ENCODE data around the gene STK10.

- TF ChIP-seq CTCF (IDR thresholded peaks at IDR 0.05) (no peak), EP300 (IDR thresholded peaks at IDR 0.05) (no peak), POLR2AphosphoS5 (IDR thresholded peaks at IDR 0.05) (no peak)
These were observed 145.8 kb downstream of the STK10 start for GRCh38 chr5:172042183-172042582.

All from stomach (tissue), 4 donors.